Sigmoid colon (tissue), 7 donors: ENCODE data around the gene CABLES2. TPM values are rescaled to one million over a fixed set of nuclear protein-coding genes. Genes with fewer than 3 reads are reported as not detected.

Experiments used
- DNase-seq: peaks from one replicate; pipeline ENCODE4 v3.0.0-alpha.2; 2019
- H3K27ac ChIP-seq, 4 donors: fragments of 200-600 bp; sonication (generic); one replicate each; pipeline ENCODE4 v1.5.1; 2016 to 2019; ENCODE audit warnings: mild to moderate bottlenecking in 1 of 4
- H3K27me3 ChIP-seq, 3 donors: fragments of 200-600 bp; sonication (generic); one replicate each; pipeline ENCODE4 v1.5.1; 2019; ENCODE audit warnings: mild to moderate bottlenecking in 1 of 3
- H3K36me3 ChIP-seq, 4 donors: fragments of 200-600 bp; sonication (generic); one replicate each; pipeline ENCODE4 v1.5.1; 2016 to 2019
- H3K4me1 ChIP-seq, 4 donors: fragments of 200-600 bp; sonication (generic); one replicate each; pipeline ENCODE4 v1.5.1; 2017 to 2019
- H3K4me3 ChIP-seq, 4 donors: fragments of 200-600 bp; sonication (generic); one replicate each; pipeline ENCODE4 v1.5.1; 2017 to 2019; ENCODE audit warnings: mild to moderate bottlenecking in 2 of 4, moderate library complexity in 1 of 4
- H3K9me3 ChIP-seq, 4 donors: fragments of 200-600 bp in 3 of 4; sonication (generic) in 3 of 4; one replicate each; pipeline versions ENCODE4 v1.5.1 to v1.6.1; 2013 to 2019
- CTCF ChIP-seq, 4 experiments: fragments of 450-650 bp in 3 of 4; fragments of 200-600 bp in 1 of 4; IDR thresholded peaks; one replicate each; pipeline ENCODE4 v1.5.1; 2016 to 2019; ENCODE audit warnings: antibody characterized with exemption in 4 of 4, mild to moderate bottlenecking in 3 of 4, moderate library complexity in 2 of 4
- EP300 ChIP-seq, 4 donors: sonication (generic); formaldehyde crosslinking; IDR thresholded peaks; one replicate each; pipeline ENCODE4 v1.6.1; 2017; ENCODE audit warnings: antibody characterized with exemption in 4 of 4
- POLR2A ChIP-seq, 2 donors: fragments of 450-650 bp; IDR thresholded peaks; one replicate each; pipeline ENCODE4 v1.6.1; 2016; ENCODE audit warnings: antibody characterized with exemption in 2 of 2, mild to moderate bottlenecking in 2 of 2, moderate library complexity in 2 of 2
- POLR2AphosphoS5 ChIP-seq, 4 donors: sonication (generic); formaldehyde crosslinking; IDR thresholded peaks; one replicate each; pipeline ENCODE4 v1.6.1; 2017; ENCODE audit warnings: antibody characterized with exemption in 4 of 4
- WGBS, 2 donors: extraction: QIAGEN DNeasy Blood & Tissue Kit; methylation state at CpG; one replicate each; pipeline ENCODE4 v1.1.7; 2013; 5-methylcytosine and 5-hydroxymethylcytosine counted together
- intact Hi-C: fragments of 100-400 bp; cut with DNase I; formaldehyde crosslinking; loops from one replicate; pipeline ENCODE4 v1.15.1; 2023
- polyA plus RNA-seq, 3 donors: library from polyadenylated mRNA; stranded (reverse); fragments of 200-250 nt; gene quantifications; one replicate each; pipeline ENCODE4 v1.2.3, GENCODE V29; 2013
- total RNA-seq, 4 donors: library from RNA; depleted of rRNA; stranded (reverse); fragments of >200 nt; gene quantifications; one replicate each; pipeline ENCODE4 v1.1.0, GENCODE V29; 2016
- donor health status: healthy with polysubstance abuse.
- donor health status: Bipolar disorder and iron deficiency.
- donor health status: healthy.

CABLES2 gene
- total and polyA plus RNA-seq, 7 donors, result 1.8 to 6.9 (median 3.6) TPM

GRCh38 chr20:62402456-62403150, 4.5 kb downstream of the CABLES2 start:
- intact Hi-C loops, result loop anchor here (10.0 kb wide), 2 partner anchors 392 to 812 kb away; partner anchors contain the start of genes MRGBP and YTHDF1
- no peak for DNase-seq
- H3K27ac ChIP-seq, result no peak overlapping the region
- H3K4me3 ChIP-seq, result no peak overlapping the region
- peaks cover 0 to 14% (median 0%) of the 10 kb centered on the region in 4 donors for H3K36me3 ChIP-seq
- TF ChIP-seq POLR2A (IDR thresholded peaks at IDR 0.05) (no peak), POLR2AphosphoS5 (IDR thresholded peaks at IDR 0.05) (no peak), EP300 (IDR thresholded peaks at IDR 0.05) (no peak)
- H3K27me3 ChIP-seq, result no peaks in the 10 kb centered on the region
- peaks cover 0 to 23% (median 21%) of the 10 kb centered on the region in 4 donors for H3K4me1 ChIP-seq
- H3K9me3 ChIP-seq, result no peaks in the 10 kb centered on the region
- WGBS, 2 donors, result 94 to 95% methylated on average over 23 of the region's 23 CpGs

- Histone ChIP-seq H3K36me3 (peaks cover 0 to 14% (median 0%) of the 10 kb centered on the region in 4 donors), H3K27me3 (no peaks in the 10 kb centered on the region), H3K4me3 (no peak overlapping the region), H3K9me3 (no peaks in the 10 kb centered on the region), H3K27ac (no peak overlapping the region), H3K4me1 (peaks cover 0 to 16% (median 14%) of the 10 kb centered on the region in 4 donors)
- no peak for TF ChIP-seq EP300 (IDR thresholded peaks at IDR 0.05)
- TF ChIP-seq CTCF (IDR thresholded peaks at IDR 0.05), result no peak
- TF ChIP-seq POLR2A (IDR thresholded peaks at IDR 0.05), result no peak
- no peak for TF ChIP-seq POLR2AphosphoS5 (IDR thresholded peaks at IDR 0.05)
- intact Hi-C loops, result loop anchor here (10.0 kb wide), 2 partner anchors 393 to 813 kb away; partner anchors contain the start of genes MRGBP and YTHDF1
- no peak for DNase-seq
- 88 to 90% methylated on average over 21 of the region's 21 CpGs for WGBS, 2 donors
Observed at GRCh38 chr20:62401331-62401779, 5.7 kb downstream of the CABLES2 start.

- 89% methylated on average over 10 of the region's 10 CpGs for WGBS, 2 donors
- no peaks in the 10 kb centered on the region for H3K27me3 ChIP-seq
- DNase-seq, result no peak
- TF ChIP-seq EP300 (IDR thresholded peaks at IDR 0.05) (no peak), POLR2A (IDR thresholded peaks at IDR 0.05) (no peak), POLR2AphosphoS5 (IDR thresholded peaks at IDR 0.05) (no peak), CTCF (IDR thresholded peaks at IDR 0.05) (no peak)
- H3K27ac ChIP-seq, result no peak overlapping the region
- H3K4me1 ChIP-seq, result peaks cover 0 to 8% (median 5%) of the 10 kb centered on the region in 4 donors
- H3K4me3 ChIP-seq, result no peak overlapping the region
- H3K36me3 ChIP-seq, result peaks cover 0 to 22% (median 0%) of the 10 kb centered on the region in 4 donors
- H3K9me3 ChIP-seq, result no peaks in the 10 kb centered on the region
- intact Hi-C loops, result loop anchor here (10.0 kb wide), 2 partner anchors 394 to 814 kb away; partner anchors contain the start of genes MRGBP and YTHDF1
Observed at GRCh38 chr20:62400541-62400940, 6.5 kb downstream of the CABLES2 start.

- Histone ChIP-seq H3K4me3 (no peak overlapping the region), H3K27me3 (no peaks in the 10 kb centered on the region), H3K4me1 (peaks cover 0 to 3% (median under 1%) of the 10 kb centered on the region in 4 donors), H3K9me3 (no peaks in the 10 kb centered on the region), H3K27ac (no peak overlapping the region), H3K36me3 (peaks cover 0 to 23% (median 0%) of the 10 kb centered on the region in 4 donors)
- WGBS, 2 donors, result 79 to 83% methylated on average over 7 of the region's 7 CpGs
- no peak for DNase-seq
- no peak for TF ChIP-seq POLR2AphosphoS5 (IDR thresholded peaks at IDR 0.05)
- no peak for TF ChIP-seq CTCF (IDR thresholded peaks at IDR 0.05)
- TF ChIP-seq EP300 (IDR thresholded peaks at IDR 0.05), result no peak
- no peak for TF ChIP-seq POLR2A (IDR thresholded peaks at IDR 0.05)
- intact Hi-C loops, result loop anchor here (10.0 kb wide), 2 partner anchors 395 to 815 kb away; partner anchors contain the start of genes MRGBP and YTHDF1
Observed at GRCh38 chr20:62400021-62400420, 7.1 kb downstream of the CABLES2 start.

GRCh38 chr20:62398120-62398821, 8.8 kb downstream of the CABLES2 start:
- peaks cover 0 to 39% (median 2%) of the 10 kb centered on the region in 4 donors for H3K36me3 ChIP-seq
- WGBS, 2 donors, result 93 to 98% methylated on average over 19 of the region's 19 CpGs
- no peaks in the 10 kb centered on the region for H3K4me1 ChIP-seq
- no peaks in the 10 kb centered on the region for H3K27me3 ChIP-seq
- TF ChIP-seq POLR2A (IDR thresholded peaks at IDR 0.05) (no peak), CTCF (IDR thresholded peaks at IDR 0.05) (no peak), POLR2AphosphoS5 (IDR thresholded peaks at IDR 0.05) (no peak), EP300 (IDR thresholded peaks at IDR 0.05) (no peak)
- H3K4me3 ChIP-seq, result no peak overlapping the region
- no peak for DNase-seq
- H3K27ac ChIP-seq, result no peak overlapping the region
- intact Hi-C loops, result no loop called here
- H3K9me3 ChIP-seq, result no peaks in the 10 kb centered on the region
